ENCODE results near the gene ACOT12. TPM values are rescaled to one million over a fixed set of nuclear protein-coding genes. Genes with fewer than 3 reads are reported as not detected.

The ACOT12 gene
- total and polyA plus RNA-seq, 9 donors = 0.48 TPM; not detected in 8

GRCh38 chr5:81388169-81388568 lies 5.8 kb downstream of the ACOT12 start:
- H3K36me3 ChIP-seq = no peaks in the 10 kb centered on the region
- H3K27ac ChIP-seq = no peak overlapping the region
- no peaks in the 10 kb centered on the region for H3K27me3 ChIP-seq
- no peak for TF ChIP-seq POLR2A (IDR thresholded peaks at IDR 0.05)
- no peak for TF ChIP-seq EP300 (IDR thresholded peaks at IDR 0.05)
- no peak for TF ChIP-seq CTCF (IDR thresholded peaks at IDR 0.05)
- intact Hi-C loops (cut with DNase I) = no loop called here
- H3K9me3 ChIP-seq = no peaks in the 10 kb centered on the region
- 88 to 95% (median 89%) methylated on average over 4 of the region's 4 CpGs for WGBS, 3 donors
- H3K4me1 ChIP-seq (ENCODE audit: insufficient read depth) = no peaks in the 10 kb centered on the region
- no peak overlapping the region for H3K4me3 ChIP-seq
- DNase-seq = no peak

- intact Hi-C loops (cut with DNase I) = no loop called here
- TF ChIP-seq EP300 (IDR thresholded peaks at IDR 0.05) (no peak), CTCF (IDR thresholded peaks at IDR 0.05) (no peak)
- 87 to 100% (median 93%) methylated on average over 2 of the region's 2 CpGs for WGBS, 3 donors
Measured at GRCh38 chr5:81383867-81384266, 10.1 kb downstream of the ACOT12 start.

GRCh38 chr5:81371354-81371876 lies 22.5 kb downstream of the ACOT12 start:
- intact Hi-C loops (cut with DNase I) = no loop called here
- Histone ChIP-seq H3K4me3 (no peak overlapping the region), H3K9me3 (no peaks in the 10 kb centered on the region), H3K27ac (no peak overlapping the region), H3K36me3 (no peaks in the 10 kb centered on the region), H3K4me1 (ENCODE audit: insufficient read depth) (no peaks in the 10 kb centered on the region), H3K27me3 (no peaks in the 10 kb centered on the region)
- TF ChIP-seq CTCF (IDR thresholded peaks at IDR 0.05) (no peak), POLR2A (IDR thresholded peaks at IDR 0.05) (no peak), EP300 (IDR thresholded peaks at IDR 0.05) (no peak)
- no peak for DNase-seq
- WGBS, 3 donors = 97% methylated on average over 2 of the region's 2 CpGs

More at GRCh38 chr5:81383867-81384266, 10.1 kb downstream of the ACOT12 start:
- no peak for DNase-seq
- H3K4me3 ChIP-seq = no peak overlapping the region
- no peaks in the 10 kb centered on the region for H3K27me3 ChIP-seq
- no peaks in the 10 kb centered on the region for H3K36me3 ChIP-seq
- H3K4me1 ChIP-seq (ENCODE audit: insufficient read depth) = no peaks in the 10 kb centered on the region
- H3K27ac ChIP-seq = no peak overlapping the region
- H3K9me3 ChIP-seq = no peaks in the 10 kb centered on the region

- no peak for DNase-seq
- H3K36me3 ChIP-seq = no peaks in the 10 kb centered on the region
- H3K27ac ChIP-seq = no peak overlapping the region
- intact Hi-C loops (cut with DNase I) = no loop called here
- TF ChIP-seq EP300 (IDR thresholded peaks at IDR 0.05) = no peak
- TF ChIP-seq POLR2A (IDR thresholded peaks at IDR 0.05) = no peak
- no peak for TF ChIP-seq CTCF (IDR thresholded peaks at IDR 0.05)
- H3K27me3 ChIP-seq = no peaks in the 10 kb centered on the region
- no peaks in the 10 kb centered on the region for H3K9me3 ChIP-seq
- no peak overlapping the region for H3K4me3 ChIP-seq
- H3K4me1 ChIP-seq (ENCODE audit: insufficient read depth) = no peaks in the 10 kb centered on the region
Measured at GRCh38 chr5:81370912-81371311, 23.0 kb downstream of the ACOT12 start.
